C4-2B (cell line): Measurements from ENCODE around the gene CAMK4.

ENCODE experiments used
- CTCF ChIP-seq: fragments of 450-650 bp; conservative IDR thresholded peaks from 2 replicates; pipeline ENCODE4 v1.5.1; 2017; ENCODE audit warnings: mild to moderate bottlenecking
- ZFX ChIP-seq: fragments of 450-650 bp; IDR thresholded peaks from 2 replicates; pipeline ENCODE4 v1.6.1; 2017

GRCh38 chr5:111425205-111425604 lies 201.0 kb downstream of the CAMK4 start:
- TF ChIP-seq CTCF (no peak), ZFX (no peak)
